Fibroblast of pulmonary artery (primary cell): ENCODE measurements around the gene ATP5PD.
A peak's percentile ranks its signal among the peaks of the same experiment; 100 is the strongest.

Experiments
- DNase-seq: peaks from one replicate; pipeline ENCODE4 v3.0.0-alpha.2; 2010; ENCODE audit warnings: low read depth
- H3K4me3 ChIP-seq: replicated peaks from 2 replicates; pipeline ENCODE4 v1.5.1; 2011; ENCODE audit warnings: low read depth, mild to moderate bottlenecking, control low read depth, low read length, moderate library complexity
- CTCF ChIP-seq: IDR thresholded peaks from 2 replicates; pipeline ENCODE4 v1.5.1; 2011; ENCODE audit warnings: mild to moderate bottlenecking, control low read depth, low read length, inconsistent platforms; ENCODE audit errors: missing control alignments

Gene ATP5PD

GRCh38 chr17:75060434-75061054 lies 13.8 kb upstream of the ATP5PD start:
- no peak for DNase-seq
- H3K4me3 ChIP-seq, result no peak overlapping the region
- TF ChIP-seq CTCF, result no peak

- H3K4me3 ChIP-seq, result no peak overlapping the region
- peak; percentile 45 for TF ChIP-seq CTCF
- peak; percentile 73 for DNase-seq
Observed at GRCh38 chr17:75059369-75060345, 12.9 kb upstream of the ATP5PD start.

- no peak overlapping the region for H3K4me3 ChIP-seq
- no peak for DNase-seq
- no peak for TF ChIP-seq CTCF
Observed at GRCh38 chr17:75051941-75052340, 5.2 kb upstream of the ATP5PD start.

GRCh38 chr17:75049706-75050105 lies 2.9 kb upstream of the ATP5PD start:
- TF ChIP-seq CTCF, result no peak
- no peak overlapping the region for H3K4me3 ChIP-seq
- no peak for DNase-seq

- no peak for DNase-seq
- no peak for TF ChIP-seq CTCF
- H3K4me3 ChIP-seq, result no peak overlapping the region
Observed at GRCh38 chr17:75049057-75049456, 2.3 kb upstream of the ATP5PD start.

GRCh38 chr17:75048249-75048878 lies 1.6 kb upstream of the ATP5PD start:
- peak; percentile 62 for DNase-seq
- no peak for TF ChIP-seq CTCF
- H3K4me3 ChIP-seq, result peak overlapping the region; percentile 96
